Lung (tissue), 13 donors: Measurements from ENCODE around the gene FNDC4. TPM values are rescaled to one million over a fixed set of nuclear protein-coding genes. Genes with fewer than 3 reads are reported as not detected.

ENCODE experiments used
- ATAC-seq: fragments of 200-7000 bp; cut with Tn5 transposase; one replicate; pipeline ENCODE4 v1.9.1; 2020; ENCODE audit warnings: moderate number of reproducible peaks; ENCODE audit not compliant: insufficient read depth, low FRiP score
- DNase-seq, 3 donors: peaks; one replicate each; pipeline ENCODE4 v3.0.0-alpha.2; 2013 to 2017
- H3K27ac ChIP-seq, 2 donors: one replicate each; pipeline ENCODE4 v1.5.1; 2013; ENCODE audit warnings: mild to moderate bottlenecking in 2 of 2, moderate library complexity in 2 of 2, control low read depth in 1 of 2, inconsistent platforms in 1 of 2, low read depth in 1 of 2, low read length in 1 of 2
- H3K27me3 ChIP-seq, 3 donors: one replicate each; pipeline ENCODE4 v1.5.1; 2013; ENCODE audit warnings: low read length in 2 of 3; ENCODE audit not compliant: control insufficient read depth in 3 of 3, insufficient read depth in 3 of 3
- H3K36me3 ChIP-seq, 4 donors: one replicate each; pipeline ENCODE4 v1.5.1; 2013; ENCODE audit warnings: low read length in 4 of 4, mild to moderate bottlenecking in 1 of 4, moderate library complexity in 1 of 4; ENCODE audit not compliant: control insufficient read depth in 4 of 4, insufficient read depth in 4 of 4
- H3K4me1 ChIP-seq, 5 donors: one replicate each; pipeline ENCODE4 v1.5.1; 2013; ENCODE audit warnings: low read length in 5 of 5, mild to moderate bottlenecking in 2 of 5, moderate library complexity in 1 of 5; ENCODE audit not compliant: control insufficient read depth in 5 of 5, insufficient read depth in 5 of 5
- H3K4me3 ChIP-seq: one replicate; pipeline ENCODE4 v1.5.1; 2013; ENCODE audit warnings: mild to moderate bottlenecking, control low read depth, moderate library complexity
- H3K9ac ChIP-seq, 2 donors: one replicate each; pipeline ENCODE4 v1.5.1; 2013; ENCODE audit warnings: low read length in 2 of 2, control low read depth in 1 of 2; ENCODE audit not compliant: insufficient read depth in 1 of 2
- H3K9me3 ChIP-seq, 4 donors: one replicate each; pipeline ENCODE4 v1.5.1; 2013; ENCODE audit warnings: low read length in 3 of 4, mild to moderate bottlenecking in 1 of 4, moderate library complexity in 1 of 4; ENCODE audit not compliant: control insufficient read depth in 4 of 4, insufficient read depth in 3 of 4
- WGBS, 2 donors: extraction: QIAGEN DNeasy Blood & Tissue Kit; methylation state at CpG; one replicate each; pipeline ENCODE4 v1.1.7; 2013; 5-methylcytosine and 5-hydroxymethylcytosine counted together
- polyA plus RNA-seq, 2 donors: library from polyadenylated mRNA; stranded (reverse); fragments of 200-250 nt; gene quantifications; one replicate each; pipeline ENCODE4 v1.2.1, GENCODE V29; 2013
- small RNA-seq: library from RNA; depleted of rRNA; stranded (forward); fragments of <200 nt; gene quantifications from one replicate; pipeline ENCODE3, GENCODE V24; 2014; ENCODE audit warnings: low replicate concordance
- total RNA-seq, 2 donors: library from RNA; depleted of rRNA in 1 of 2; stranded (reverse); fragments of >200 nt in 1 of 2; gene quantifications; one replicate each; pipeline ENCODE4 v1.2.1, GENCODE V29; 2014 to 2021
- TF ChIP-seq, protein P1 (sequence below): IDR thresholded peaks from 2 replicates; pipeline ENCODE4 v1.5.1; 2012; ENCODE audit warnings: mild to moderate bottlenecking; ENCODE audit errors: control extremely low read depth, extremely low read depth
- donor health status: control.
- donor health status: control.
- donor health status: Bipolar disorder and iron deficiency.
- donor health status: healthy.
- donor health status: DM: yes; HTN: yes; CAD: no.

Gene FNDC4
- total and polyA plus RNA-seq, 4 donors = 2.8 to 6.9 (median 4.3) TPM

GRCh38 chr2:27445155-27445554 lies 49.8 kb downstream of the FNDC4 start:
- Histone ChIP-seq H3K27me3 (no peaks in the 10 kb centered on the region), H3K27ac (peak overlapping the region in 1 of 2 donors; percentile 78), H3K36me3 (peaks cover 15 to 42% (median 37%) of the 10 kb centered on the region in 4 donors), H3K9ac (no peak overlapping the region), H3K4me3 (no peak overlapping the region), H3K9me3 (no peaks in the 10 kb centered on the region), H3K4me1 (no peaks in the 10 kb centered on the region)
- TF ChIP-seq, protein P1, sequence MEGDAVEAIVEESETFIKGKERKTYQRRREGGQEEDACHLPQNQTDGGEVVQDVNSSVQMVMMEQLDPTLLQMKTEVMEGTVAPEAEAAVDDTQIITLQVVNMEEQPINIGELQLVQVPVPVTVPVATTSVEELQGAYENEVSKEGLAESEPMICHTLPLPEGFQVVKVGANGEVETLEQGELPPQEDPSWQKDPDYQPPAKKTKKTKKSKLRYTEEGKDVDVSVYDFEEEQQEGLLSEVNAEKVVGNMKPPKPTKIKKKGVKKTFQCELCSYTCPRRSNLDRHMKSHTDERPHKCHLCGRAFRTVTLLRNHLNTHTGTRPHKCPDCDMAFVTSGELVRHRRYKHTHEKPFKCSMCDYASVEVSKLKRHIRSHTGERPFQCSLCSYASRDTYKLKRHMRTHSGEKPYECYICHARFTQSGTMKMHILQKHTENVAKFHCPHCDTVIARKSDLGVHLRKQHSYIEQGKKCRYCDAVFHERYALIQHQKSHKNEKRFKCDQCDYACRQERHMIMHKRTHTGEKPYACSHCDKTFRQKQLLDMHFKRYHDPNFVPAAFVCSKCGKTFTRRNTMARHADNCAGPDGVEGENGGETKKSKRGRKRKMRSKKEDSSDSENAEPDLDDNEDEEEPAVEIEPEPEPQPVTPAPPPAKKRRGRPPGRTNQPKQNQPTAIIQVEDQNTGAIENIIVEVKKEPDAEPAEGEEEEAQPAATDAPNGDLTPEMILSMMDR = no peak
- ATAC-seq = no peak
- 95 to 96% methylated on average over 8 of the region's 8 CpGs for WGBS, 2 donors
- no peak for DNase-seq

DNA sequence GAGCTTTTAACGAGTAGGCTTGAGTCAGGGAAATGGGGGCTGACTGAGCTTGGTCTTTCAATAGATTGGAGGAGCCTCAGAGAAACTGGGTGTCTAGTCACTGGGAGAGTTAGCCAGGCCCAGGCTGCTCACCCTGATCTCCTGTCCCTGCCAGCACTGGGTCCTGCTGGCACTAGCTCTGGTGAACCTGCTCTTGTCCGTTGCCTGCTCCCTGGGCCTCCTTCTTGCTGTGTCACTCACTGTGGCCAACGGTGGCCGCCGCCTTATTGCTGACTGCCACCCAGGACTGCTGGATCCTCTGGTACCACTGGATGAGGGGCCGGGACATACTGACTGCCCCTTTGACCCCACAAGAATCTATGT lies 52.1 kb downstream of the FNDC4 start:
- ATAC-seq (peak; percentile 4), DNase-seq (peak in 1 of 3 donors; percentile 15)
- Histone ChIP-seq H3K9ac (no peak overlapping the region), H3K27ac (peak overlapping the region in 1 of 2 donors; percentile 78), H3K4me3 (no peak overlapping the region), H3K4me1 (no peaks in the 10 kb centered on the region), H3K36me3 (peaks cover 25 to 40% (median 32%) of the 10 kb centered on the region in 4 donors), H3K27me3 (no peaks in the 10 kb centered on the region), H3K9me3 (no peaks in the 10 kb centered on the region)
- WGBS, 2 donors = 77 to 78% methylated on average over 6 of the region's 6 CpGs
- TF ChIP-seq, protein P1 = no peak

- Histone ChIP-seq H3K9ac (no peak within 1 kb of the TSS), H3K36me3 (peaks cover 27 to 42% (median 29%) of the 10 kb centered on the region in 4 donors), H3K27ac (peak within 1 kb of the TSS in 1 of 2 donors; percentile 78), H3K9me3 (no peaks in the 10 kb centered on the region), H3K4me1 (no peaks in the 10 kb centered on the region), H3K4me3 (peak within 1 kb of the TSS; percentile 20), H3K27me3 (no peaks in the 10 kb centered on the region)
- 60 to 63% methylated on average over 73 to 80 of the region's 80 CpGs for WGBS, 2 donors
- TF ChIP-seq, protein P1 = no peak
- DNase-seq = peak; percentile 31 to 70 (median 57)
- peak; percentile 49 for ATAC-seq
Observed at GRCh38 chr2:27441958-27442919, 52.8 kb downstream of the FNDC4 start, which contains the start of gene KRTCAP3. KRTCAP3 (plus strand) TSS chr2:27442381; CDS start chr2:27442413, 32 bp downstream.

Small RNA genes within 50 kb of the gene (small RNA-seq; reads per million reads assigned to genes)
- gene RNU6-986P = not detected

Other genes starting within 250 kb of the FNDC4 start
- gene SLC30A3, start 232.2 kb downstream of the FNDC4 start, total RNA-seq = under 1 TPM; 0.31 to 0.77 TPM
- under 1 TPM; 0.11 to 0.37 TPM for gene SLC30A3, start 232.2 kb downstream of the FNDC4 start, polyA plus RNA-seq
- gene DNAJC5G, start 219.8 kb downstream of the FNDC4 start, total RNA-seq = not detected
- not detected for gene DNAJC5G, start 219.8 kb downstream of the FNDC4 start, polyA plus RNA-seq
- under 1 TPM; 0.09 to 0.48 TPM for gene TRIM54, start 212.8 kb downstream of the FNDC4 start, total RNA-seq
- gene TRIM54, start 212.8 kb downstream of the FNDC4 start, polyA plus RNA-seq = under 1 TPM; 0.10 to 0.16 TPM
- gene UCN, start 186.8 kb downstream of the FNDC4 start, total RNA-seq = 1 to 10 TPM in 1 of 2 donors, under 1 TPM in 1; 0.34 to 2.0 TPM
- gene UCN, start 186.8 kb downstream of the FNDC4 start, polyA plus RNA-seq = 1 to 10 TPM in 1 of 2 donors, under 1 TPM in 1; 0.76 to 2.0 TPM
- 100 to 1,000 TPM in 1 of 2 donors, 10 to 100 TPM in 1; 42.1 to 103 TPM for gene MPV17, start 172.1 kb downstream of the FNDC4 start, total RNA-seq
- 100 to 1,000 TPM in 1 of 2 donors, 10 to 100 TPM in 1; 94.5 to 224 TPM for gene MPV17, start 172.1 kb downstream of the FNDC4 start, polyA plus RNA-seq
- gene GTF3C2, start 138.4 kb downstream of the FNDC4 start, total RNA-seq = 10 to 100 TPM; 46.4 to 61.8 TPM
- 10 to 100 TPM; 28.7 to 41.0 TPM for gene GTF3C2, start 138.4 kb downstream of the FNDC4 start, polyA plus RNA-seq
- gene EIF2B4, start 124.9 kb downstream of the FNDC4 start, total RNA-seq = 10 to 100 TPM; 19.6 to 37.3 TPM
- gene EIF2B4, start 124.9 kb downstream of the FNDC4 start, polyA plus RNA-seq = 10 to 100 TPM; 37.3 to 55.4 TPM
- 100 to 1,000 TPM in 1 of 2 donors, 10 to 100 TPM in 1; 65.8 to 129 TPM for gene SNX17, start 124.6 kb downstream of the FNDC4 start, total RNA-seq
- gene SNX17, start 124.6 kb downstream of the FNDC4 start, polyA plus RNA-seq = 100 to 1,000 TPM in 1 of 2 donors, 10 to 100 TPM in 1; 68.4 to 123 TPM
- 10 to 100 TPM in 1 of 2 donors, 1 to 10 TPM in 1; 8.0 to 21.1 TPM for gene ZNF513, start 114.5 kb downstream of the FNDC4 start, total RNA-seq
- gene ZNF513, start 114.5 kb downstream of the FNDC4 start, polyA plus RNA-seq = 10 to 100 TPM; 21.6 to 22.2 TPM
- 10 to 100 TPM; 45.9 to 66.0 TPM for gene PPM1G, start 85.6 kb downstream of the FNDC4 start, total RNA-seq
- 10 to 100 TPM; 57.5 to 76.2 TPM for gene PPM1G, start 85.6 kb downstream of the FNDC4 start, polyA plus RNA-seq
- gene NRBP1, start 66.6 kb downstream of the FNDC4 start, total RNA-seq = 10 to 100 TPM; 80.3 to 93.6 TPM
- 10 to 100 TPM; 46.8 to 79.4 TPM for gene NRBP1, start 66.6 kb downstream of the FNDC4 start, polyA plus RNA-seq
- 10 to 100 TPM; 13.6 to 37.9 TPM for gene KRTCAP3, start 52.8 kb downstream of the FNDC4 start, total RNA-seq
- gene KRTCAP3, start 52.8 kb downstream of the FNDC4 start, polyA plus RNA-seq = 10 to 100 TPM; 37.4 to 50.2 TPM
- 10 to 100 TPM; 44.7 to 52.2 TPM for gene IFT172, start 5.5 kb downstream of the FNDC4 start, total RNA-seq
- 10 to 100 TPM; 17.8 to 26.6 TPM for gene IFT172, start 5.5 kb downstream of the FNDC4 start, polyA plus RNA-seq
- gene GCKR, start 1.6 kb upstream of the FNDC4 start, total RNA-seq = under 1 TPM; 0.31 to 0.95 TPM
- gene GCKR, start 1.6 kb upstream of the FNDC4 start, polyA plus RNA-seq = under 1 TPM; 0.28 to 0.73 TPM
- gene ZNF512, start 87.8 kb upstream of the FNDC4 start, total RNA-seq = 10 to 100 TPM; 25.0 to 64.9 TPM
- 10 to 100 TPM; 10.5 to 12.2 TPM for gene ZNF512, start 87.8 kb upstream of the FNDC4 start, polyA plus RNA-seq
- gene CCDC121, start 133.8 kb upstream of the FNDC4 start, total RNA-seq = 10 to 100 TPM in 1 of 2 donors, 1 to 10 TPM in 1; 4.8 to 12.8 TPM
- gene CCDC121, start 133.8 kb upstream of the FNDC4 start, polyA plus RNA-seq = 1 to 10 TPM; 1.8 to 2.2 TPM
- 10 to 100 TPM; 25.0 to 30.7 TPM for gene GPN1, start 133.8 kb upstream of the FNDC4 start, total RNA-seq
- gene GPN1, start 133.8 kb upstream of the FNDC4 start, polyA plus RNA-seq = 10 to 100 TPM; 16.4 to 29.7 TPM
- gene SUPT7L, start 168.4 kb upstream of the FNDC4 start, total RNA-seq = 10 to 100 TPM; 29.7 to 40.0 TPM
- gene SUPT7L, start 168.4 kb upstream of the FNDC4 start, polyA plus RNA-seq = 10 to 100 TPM; 22.0 to 23.8 TPM
- 10 to 100 TPM; 18.5 to 28.6 TPM for gene SLC4A1AP, start 168.7 kb upstream of the FNDC4 start, total RNA-seq
- 10 to 100 TPM; 14.0 to 17.2 TPM for gene SLC4A1AP, start 168.7 kb upstream of the FNDC4 start, polyA plus RNA-seq